ENCODE results near the gene USP34. TPM values are rescaled to one million over a fixed set of nuclear protein-coding genes. Genes with fewer than 3 reads are reported as not detected.
"Not testable (repeated sequence)": the region's sequence is repeated elsewhere in the genome, so short reads cannot be mapped to it uniquely, and the experiment has no call there.

Gene USP34
- total RNA-seq, 2 donors from 2014 or later: 66.0 to 76.0 TPM

- Histone ChIP-seq H3K4me3 (no peak overlapping the region), H3K27ac (no peak overlapping the region), H3K36me3 (peaks cover 3% of the 10 kb centered on the region), H3K27me3 (no peaks in the 10 kb centered on the region), H3K9me3 (no peaks in the 10 kb centered on the region), H3K4me1 (peaks cover 0 to 38% of the 10 kb centered on the region in 2 donors)
- DNase-seq (ENCODE audit: low spot score): no peak
- no peak for TF ChIP-seq CTCF (IDR thresholded peaks at IDR 0.05)
Observed at GRCh38 chr2:61463769-61464475, 7.0 kb downstream of the USP34 start.

- DNase-seq (ENCODE audit: low spot score): no peak
- Histone ChIP-seq H3K27ac (no peak overlapping the region), H3K4me3 (no peak overlapping the region), H3K27me3 (no peaks in the 10 kb centered on the region), H3K9me3 (no peaks in the 10 kb centered on the region), H3K36me3 (no peaks in the 10 kb centered on the region), H3K4me1 (peaks cover 0 to 40% of the 10 kb centered on the region in 2 donors)
- TF ChIP-seq CTCF (IDR thresholded peaks at IDR 0.05): no peak
Observed at GRCh38 chr2:61461404-61461803, 9.5 kb downstream of the USP34 start.

- Histone ChIP-seq H3K27ac (no peak overlapping the region), H3K4me3 (no peak overlapping the region), H3K4me1 (peaks cover 0 to 43% of the 10 kb centered on the region in 2 donors)
Observed at GRCh38 chr2:61460163-61460562, 10.7 kb downstream of the USP34 start.

GRCh38 chr2:61456746-61457420 is 14.0 kb downstream of the USP34 start:
- Histone ChIP-seq H3K9me3 (no peaks in the 10 kb centered on the region), H3K36me3 (no peaks in the 10 kb centered on the region), H3K4me3 (no peak overlapping the region), H3K27me3 (no peaks in the 10 kb centered on the region), H3K27ac (peak overlapping the region in 1 of 2 donors; percentile 46), H3K4me1 (peaks cover 0 to 38% of the 10 kb centered on the region in 2 donors)
- no peak for TF ChIP-seq CTCF (IDR thresholded peaks at IDR 0.05)
- no peak for DNase-seq (ENCODE audit: low spot score)

More at GRCh38 chr2:61460163-61460562, 10.7 kb downstream of the USP34 start:
- TF ChIP-seq CTCF (IDR thresholded peaks at IDR 0.05): no peak
- Histone ChIP-seq H3K36me3 (no peaks in the 10 kb centered on the region), H3K9me3 (no peaks in the 10 kb centered on the region), H3K27me3 (no peaks in the 10 kb centered on the region)
- DNase-seq (ENCODE audit: low spot score): no peak

- Histone ChIP-seq H3K4me1 (peaks cover 0 to 38% of the 10 kb centered on the region in 2 donors), H3K9me3 (no peaks in the 10 kb centered on the region), H3K36me3 (no peaks in the 10 kb centered on the region), H3K27me3 (no peaks in the 10 kb centered on the region), H3K27ac (peak overlapping the region in 1 of 2 donors; percentile 46), H3K4me3 (no peak overlapping the region)
- no peak for TF ChIP-seq CTCF (IDR thresholded peaks at IDR 0.05)
- no peak for DNase-seq (ENCODE audit: low spot score)
Observed at GRCh38 chr2:61456070-61456745, 14.7 kb downstream of the USP34 start.

- H3K4me1 ChIP-seq: peaks cover 0 to 32% of the 10 kb centered on the region in 2 donors
- not testable (repeated sequence) for DNase-seq (ENCODE audit: low spot score); H3K9me3 ChIP-seq; H3K36me3 ChIP-seq; H3K27ac ChIP-seq; H3K4me3 ChIP-seq; H3K27me3 ChIP-seq
Observed at GRCh38 chr2:61454972-61455371, 15.9 kb downstream of the USP34 start.
